ENCODE results near the gene RING1.
A peak's percentile ranks its signal among the peaks of the same experiment; 100 is the strongest.

Gene RING1

DNA sequence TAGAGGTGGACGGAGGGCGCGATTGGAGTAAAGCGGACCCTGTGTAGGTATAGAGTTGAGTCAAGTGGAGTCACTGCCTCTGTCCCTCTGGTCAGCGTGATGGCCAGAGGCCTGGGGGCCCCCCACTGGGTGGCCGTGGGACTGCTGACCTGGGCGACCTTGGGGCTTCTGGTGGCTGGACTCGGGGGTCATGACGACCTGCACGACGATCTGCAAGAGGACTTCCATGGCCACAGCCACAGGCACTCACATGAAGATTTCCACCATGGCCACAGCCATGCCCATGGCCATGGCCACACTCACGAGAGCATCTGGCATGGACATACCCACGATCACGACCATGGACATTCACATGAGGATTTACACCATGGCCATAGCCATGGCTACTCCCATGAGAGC, 7.2 kb upstream of the RING1 start:
- no peaks in the 10 kb centered on the region for H3K27me3 ChIP-seq (ENCODE audit: control insufficient read depth in 1 of 2, insufficient read depth in 1 of 2, low read length in 2 of 2)
- WGBS, result 10% methylated on average over 14 of the region's 14 CpGs
- H3K4ac ChIP-seq (ENCODE audit: low read depth in 1 of 2, low read length in 2 of 2), result peak overlapping the region; percentile 69 to 97
- no peaks in the 10 kb centered on the region for H3K9me3 ChIP-seq (ENCODE audit: control insufficient read depth, low read length)
- H2BK12ac ChIP-seq (ENCODE audit: low read length in 2 of 2), result peak overlapping the region; percentile 14 to 65
- peak overlapping the region; percentile 70 for H3K4me2 ChIP-seq (ENCODE audit: low read length, poor library complexity, severe bottlenecking)
- peak overlapping the region; percentile 92 for H3K27ac ChIP-seq (ENCODE audit: low read length, poor library complexity, severe bottlenecking)
- peak overlapping the region; percentile 100 for H3K9ac ChIP-seq (ENCODE audit: low read length)
- peak overlapping the region; percentile 74 for H2BK120ac ChIP-seq (ENCODE audit: low read depth, low read length)
- H3K36me3 ChIP-seq (ENCODE audit: control insufficient read depth in 1 of 2, insufficient read depth in 2 of 2, low read depth in 1 of 2, low read length in 2 of 2), result peaks cover 36 to 39% of the 10 kb centered on the region in 2 experiments
- H4K8ac ChIP-seq (ENCODE audit: low read length), result peak overlapping the region; percentile 5
- peaks cover 45% of the 10 kb centered on the region for H3K4me1 ChIP-seq (ENCODE audit: control insufficient read depth, insufficient read depth, low read depth, low read length)
- H3K79me1 ChIP-seq (replicated peaks; ENCODE audit: low read length, poor library complexity, severe bottlenecking), result peaks cover 21% of the 10 kb centered on the region
- H2BK5ac ChIP-seq (ENCODE audit: low read depth, low read length, poor library complexity, severe bottlenecking), result no peak overlapping the region
- H2BK15ac ChIP-seq (ENCODE audit: low read depth, poor library complexity, severe bottlenecking), result no peak overlapping the region
- H2AFZ ChIP-seq (ENCODE audit: low read depth, low read length), result no peak overlapping the region
- peak overlapping the region; percentile 62 for H4K91ac ChIP-seq (ENCODE audit: low read length)
- H3K23ac ChIP-seq (ENCODE audit: low read length in 2 of 2), result peak overlapping the region in 1 of 2 experiments; percentile 3
- H2AK5ac ChIP-seq (ENCODE audit: low read length, severe bottlenecking), result peak overlapping the region; percentile 13
- no peak for DNase-seq
- H3K14ac ChIP-seq (ENCODE audit: low read length in 2 of 2), result peak overlapping the region in 1 of 2 experiments; percentile 97
- H3K18ac ChIP-seq (ENCODE audit: low read depth in 1 of 2, low read length in 2 of 2), result peak overlapping the region; percentile 65 to 81
- H3K4me3 ChIP-seq (ENCODE audit: insufficient read depth in 1 of 2, low read depth in 1 of 2, low read length in 2 of 2), result peak overlapping the region; percentile 79 to 98

DNA sequence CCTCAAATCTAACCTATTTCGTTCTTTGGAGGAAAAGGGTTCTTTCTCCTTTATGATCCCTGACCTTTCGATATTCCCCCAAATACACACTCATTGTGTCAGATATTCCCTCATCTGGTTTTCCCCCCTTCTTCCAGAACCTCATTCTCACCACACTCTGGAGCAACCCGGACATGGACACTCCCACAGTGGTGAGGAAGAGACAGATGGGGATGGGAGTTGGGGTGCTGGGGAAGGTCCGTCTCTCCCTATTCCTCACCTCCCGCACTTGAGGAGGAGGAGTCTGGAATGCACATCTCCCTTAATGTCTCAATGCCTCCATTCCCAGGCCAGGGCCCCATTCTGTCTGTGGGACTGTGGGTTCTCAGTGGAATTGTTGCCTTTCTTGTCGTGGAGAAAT, 6.4 kb upstream of the RING1 start:
- Histone ChIP-seq H3K4ac (ENCODE audit: low read depth in 1 of 2, low read length in 2 of 2) (no peak overlapping the region), H3K4me2 (ENCODE audit: low read length, poor library complexity, severe bottlenecking) (peak overlapping the region; percentile 70), H3K27me3 (ENCODE audit: control insufficient read depth in 1 of 2, insufficient read depth in 1 of 2, low read length in 2 of 2) (no peaks in the 10 kb centered on the region), H2BK12ac (ENCODE audit: low read length in 2 of 2) (no peak overlapping the region), H3K4me3 (ENCODE audit: insufficient read depth in 1 of 2, low read depth in 1 of 2, low read length in 2 of 2) (peak overlapping the region in 1 of 2 experiments; percentile 98), H2BK15ac (ENCODE audit: low read depth, poor library complexity, severe bottlenecking) (no peak overlapping the region), H3K36me3 (ENCODE audit: control insufficient read depth in 1 of 2, insufficient read depth in 2 of 2, low read depth in 1 of 2, low read length in 2 of 2) (peaks cover 31 to 32% of the 10 kb centered on the region in 2 experiments), H3K4me1 (ENCODE audit: control insufficient read depth, insufficient read depth, low read depth, low read length) (peaks cover 53% of the 10 kb centered on the region), H3K18ac (ENCODE audit: low read depth in 1 of 2, low read length in 2 of 2) (no peak overlapping the region), H4K8ac (ENCODE audit: low read length) (no peak overlapping the region), H3K23ac (ENCODE audit: low read length in 2 of 2) (no peak overlapping the region), H2AFZ (ENCODE audit: low read depth, low read length) (no peak overlapping the region), H2BK120ac (ENCODE audit: low read depth, low read length) (no peak overlapping the region), H4K91ac (ENCODE audit: low read length) (no peak overlapping the region), H3K9me3 (ENCODE audit: control insufficient read depth, low read length) (no peaks in the 10 kb centered on the region), H3K14ac (ENCODE audit: low read length in 2 of 2) (no peak overlapping the region), H2AK5ac (ENCODE audit: low read length, severe bottlenecking) (peak overlapping the region; percentile 20), H3K27ac (ENCODE audit: low read length, poor library complexity, severe bottlenecking) (no peak overlapping the region), H3K79me1 (replicated peaks; ENCODE audit: low read length, poor library complexity, severe bottlenecking) (peaks cover 17% of the 10 kb centered on the region), H2BK5ac (ENCODE audit: low read depth, low read length, poor library complexity, severe bottlenecking) (no peak overlapping the region), H3K9ac (ENCODE audit: low read length) (peak overlapping the region; percentile 100)
- no peak for DNase-seq
- 96% methylated on average over 5 of the region's 6 CpGs for WGBS

DNA sequence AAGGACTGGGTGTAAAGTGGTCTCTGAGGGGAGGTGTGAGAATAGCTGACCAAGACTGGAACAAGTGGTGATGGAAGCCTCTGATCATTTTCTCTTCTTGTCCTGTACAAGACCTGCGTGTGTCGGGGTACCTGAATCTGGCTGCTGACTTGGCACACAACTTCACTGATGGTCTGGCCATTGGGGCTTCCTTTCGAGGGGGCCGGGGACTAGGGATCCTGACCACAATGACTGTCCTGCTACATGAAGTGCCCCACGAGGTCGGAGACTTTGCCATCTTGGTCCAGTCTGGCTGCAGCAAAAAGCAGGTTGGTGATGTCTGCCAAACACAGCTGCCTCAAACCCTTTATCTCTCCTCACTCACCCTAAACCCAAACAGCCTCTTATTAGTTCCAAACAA, 5.5 kb upstream of the RING1 start:
- Histone ChIP-seq H3K27ac (ENCODE audit: low read length, poor library complexity, severe bottlenecking) (no peak overlapping the region), H2BK12ac (ENCODE audit: low read length in 2 of 2) (no peak overlapping the region), H3K18ac (ENCODE audit: low read depth in 1 of 2, low read length in 2 of 2) (no peak overlapping the region), H2AFZ (ENCODE audit: low read depth, low read length) (no peak overlapping the region), H4K8ac (ENCODE audit: low read length) (no peak overlapping the region), H3K4me1 (ENCODE audit: control insufficient read depth, insufficient read depth, low read depth, low read length) (peaks cover 57% of the 10 kb centered on the region), H2BK120ac (ENCODE audit: low read depth, low read length) (no peak overlapping the region), H3K36me3 (ENCODE audit: control insufficient read depth in 1 of 2, insufficient read depth in 2 of 2, low read depth in 1 of 2, low read length in 2 of 2) (peaks cover 26 to 29% of the 10 kb centered on the region in 2 experiments), H4K91ac (ENCODE audit: low read length) (no peak overlapping the region), H3K9me3 (ENCODE audit: control insufficient read depth, low read length) (no peaks in the 10 kb centered on the region), H2AK5ac (ENCODE audit: low read length, severe bottlenecking) (no peak overlapping the region), H3K4me2 (ENCODE audit: low read length, poor library complexity, severe bottlenecking) (no peak overlapping the region), H2BK5ac (ENCODE audit: low read depth, low read length, poor library complexity, severe bottlenecking) (no peak overlapping the region), H3K23ac (ENCODE audit: low read length in 2 of 2) (no peak overlapping the region), H3K9ac (ENCODE audit: low read length) (peak overlapping the region; percentile 100), H3K27me3 (ENCODE audit: control insufficient read depth in 1 of 2, insufficient read depth in 1 of 2, low read length in 2 of 2) (no peaks in the 10 kb centered on the region), H3K4me3 (ENCODE audit: insufficient read depth in 1 of 2, low read depth in 1 of 2, low read length in 2 of 2) (peak overlapping the region in 1 of 2 experiments; percentile 98), H3K79me1 (replicated peaks; ENCODE audit: low read length, poor library complexity, severe bottlenecking) (peaks cover 13% of the 10 kb centered on the region), H3K4ac (ENCODE audit: low read depth in 1 of 2, low read length in 2 of 2) (no peak overlapping the region), H2BK15ac (ENCODE audit: low read depth, poor library complexity, severe bottlenecking) (no peak overlapping the region), H3K14ac (ENCODE audit: low read length in 2 of 2) (no peak overlapping the region)
- DNase-seq, result no peak
- WGBS, result 96% methylated on average over 6 of the region's 6 CpGs

DNA sequence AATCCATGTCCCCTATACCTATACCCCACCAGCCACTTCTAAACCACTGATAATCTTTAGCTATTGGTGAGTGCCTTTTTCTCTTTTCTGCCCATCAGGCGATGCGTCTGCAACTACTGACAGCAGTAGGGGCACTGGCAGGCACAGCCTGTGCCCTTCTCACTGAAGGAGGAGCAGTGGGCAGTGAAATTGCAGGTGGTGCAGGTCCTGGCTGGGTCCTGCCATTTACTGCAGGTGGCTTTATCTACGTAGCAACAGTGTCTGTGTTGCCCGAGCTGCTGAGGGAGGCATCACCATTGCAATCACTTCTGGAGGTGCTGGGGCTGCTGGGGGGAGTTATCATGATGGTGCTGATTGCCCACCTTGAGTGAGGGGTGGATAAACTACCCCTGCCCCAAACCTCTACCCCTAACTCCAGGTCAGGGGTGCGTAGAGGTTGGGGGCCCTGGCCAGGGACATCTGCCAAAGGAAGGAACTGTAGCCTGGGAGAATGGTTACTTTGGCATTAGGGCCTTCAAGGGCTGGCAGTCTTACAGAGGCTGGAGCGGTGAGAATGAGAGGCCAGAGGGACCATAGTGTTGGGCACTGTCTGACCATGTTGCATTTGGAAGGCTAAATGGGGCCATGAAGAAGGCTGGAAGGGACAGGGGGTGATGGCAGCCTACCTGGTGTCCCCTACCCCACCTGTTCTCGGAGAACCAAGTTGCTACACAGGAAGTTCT, 4.7 kb upstream of the RING1 start:
- Histone ChIP-seq H2AK5ac (ENCODE audit: low read length, severe bottlenecking) (peak overlapping the region; percentile 23), H3K4me3 (ENCODE audit: insufficient read depth in 1 of 2, low read depth in 1 of 2, low read length in 2 of 2) (peak overlapping the region in 1 of 2 experiments; percentile 86), H2AFZ (ENCODE audit: low read depth, low read length) (no peak overlapping the region), H4K8ac (ENCODE audit: low read length) (no peak overlapping the region), H2BK120ac (ENCODE audit: low read depth, low read length) (no peak overlapping the region), H3K18ac (ENCODE audit: low read depth in 1 of 2, low read length in 2 of 2) (no peak overlapping the region), H3K14ac (ENCODE audit: low read length in 2 of 2) (no peak overlapping the region), H3K27me3 (ENCODE audit: control insufficient read depth in 1 of 2, insufficient read depth in 1 of 2, low read length in 2 of 2) (no peaks in the 10 kb centered on the region), H3K23ac (ENCODE audit: low read length in 2 of 2) (no peak overlapping the region), H2BK12ac (ENCODE audit: low read length in 2 of 2) (peak overlapping the region in 1 of 2 experiments; percentile 38), H3K27ac (ENCODE audit: low read length, poor library complexity, severe bottlenecking) (peak overlapping the region; percentile 31), H3K36me3 (ENCODE audit: control insufficient read depth in 1 of 2, insufficient read depth in 2 of 2, low read depth in 1 of 2, low read length in 2 of 2) (peaks cover 24 to 26% of the 10 kb centered on the region in 2 experiments), H2BK5ac (ENCODE audit: low read depth, low read length, poor library complexity, severe bottlenecking) (no peak overlapping the region), H3K9ac (ENCODE audit: low read length) (peak overlapping the region; percentile 100), H4K91ac (ENCODE audit: low read length) (peak overlapping the region; percentile 7), H3K4me1 (ENCODE audit: control insufficient read depth, insufficient read depth, low read depth, low read length) (peaks cover 53% of the 10 kb centered on the region), H2BK15ac (ENCODE audit: low read depth, poor library complexity, severe bottlenecking) (no peak overlapping the region), H3K4ac (ENCODE audit: low read depth in 1 of 2, low read length in 2 of 2) (no peak overlapping the region), H3K79me1 (replicated peaks; ENCODE audit: low read length, poor library complexity, severe bottlenecking) (peaks cover 9% of the 10 kb centered on the region), H3K9me3 (ENCODE audit: control insufficient read depth, low read length) (no peaks in the 10 kb centered on the region), H3K4me2 (ENCODE audit: low read length, poor library complexity, severe bottlenecking) (peak overlapping the region; percentile 48)
- 98% methylated on average over 7 of the region's 7 CpGs for WGBS
- peak; percentile 16 for DNase-seq

Measured in mesenchymal stem cell (in vitro differentiated cells and primary cell).